Right kidney (tissue), 9 donors: ENCODE data around the gene RFX1.
"Not testable (repeated sequence)": the region's sequence is repeated elsewhere in the genome, so short reads cannot be mapped to it uniquely, and the experiment has no call there.

Experiments used
- DNase-seq: peaks from one replicate; pipeline ENCODE4 v3.0.0-alpha.2; 2016
- long read RNA-seq, 8 donors: transcript quantifications; one replicate each; lab custom pipeline, GENCODE V29; 2026

Gene RFX1
- long read RNA-seq, donor 1: 0 reads
- long read RNA-seq, donor 2, partial matches to known transcripts: 9 of 9 reads
- long read RNA-seq, donor 2, other reads (novel, unspliced or antisense): 0 of 9 reads
- long read RNA-seq, donor 3: 0 reads
- long read RNA-seq, donor 4, partial matches to known transcripts: 14 of 15 reads
- long read RNA-seq, donor 4, other reads (novel, unspliced or antisense): 0 of 15 reads
- long read RNA-seq, donor 5, partial matches to known transcripts: 0 of 2 reads
- long read RNA-seq, donor 5, other reads (novel, unspliced or antisense): 0 of 2 reads
- long read RNA-seq, donor 6, partial matches to known transcripts: 0 of 3 reads
- long read RNA-seq, donor 6, other reads (novel, unspliced or antisense): 0 of 3 reads
- long read RNA-seq, donor 7: 0 reads
- long read RNA-seq, donor 8, partial matches to known transcripts: 9 of 10 reads
- long read RNA-seq, donor 8, other reads (novel, unspliced or antisense): 0 of 10 reads

GRCh38 chr19:14006085-14006765 lies at the start of gene RFX1:
RFX1 (minus strand) TSS chr19:14006320; CDS start chr19:13993843, 12,477 bp downstream.
- no peak for DNase-seq

- DNase-seq: no peak
Measured at GRCh38 chr19:14055396-14055795, 49.3 kb upstream of the RFX1 start.

GRCh38 chr19:14054721-14055120 lies 48.6 kb upstream of the RFX1 start:
- no peak for DNase-seq

GRCh38 chr19:14054099-14054498 lies 48.0 kb upstream of the RFX1 start:
- no peak for DNase-seq

GRCh38 chr19:14053500-14053899 lies 47.4 kb upstream of the RFX1 start:
- DNase-seq: no peak

- no peak for DNase-seq
Measured at GRCh38 chr19:14053032-14053431, 46.9 kb upstream of the RFX1 start.

- DNase-seq: no peak
Measured at GRCh38 chr19:14052470-14052869, 46.4 kb upstream of the RFX1 start.

- DNase-seq: no peak
Measured at GRCh38 chr19:14051980-14052379, 45.9 kb upstream of the RFX1 start.

- not testable (repeated sequence) for DNase-seq
Measured at GRCh38 chr19:14050961-14051360, 44.8 kb upstream of the RFX1 start.

- no peak for DNase-seq
Measured at GRCh38 chr19:14050512-14050911, 44.4 kb upstream of the RFX1 start.

GRCh38 chr19:14048443-14049153 lies 42.5 kb upstream of the RFX1 start:
- DNase-seq: no peak

- not testable (repeated sequence) for DNase-seq
Measured at GRCh38 chr19:14047866-14048265, 41.7 kb upstream of the RFX1 start.

GRCh38 chr19:14042659-14043608 lies 36.8 kb upstream of the RFX1 start:
- DNase-seq: not testable (repeated sequence)

GRCh38 chr19:14039181-14039580 lies 33.1 kb upstream of the RFX1 start:
- DNase-seq: no peak

- no peak for DNase-seq
Measured at GRCh38 chr19:14035706-14036105, 29.6 kb upstream of the RFX1 start.

- not testable (repeated sequence) for DNase-seq
Measured at GRCh38 chr19:14035159-14035558, 29.0 kb upstream of the RFX1 start.

- no peak for DNase-seq
Measured at GRCh38 chr19:14033946-14034345, 27.8 kb upstream of the RFX1 start.

GRCh38 chr19:14031719-14032480 lies 25.8 kb upstream of the RFX1 start, which contains the start of gene IL27RA:
IL27RA (plus strand) TSS chr19:14031762; CDS start chr19:14031873, 111 bp downstream.
- peak; percentile 90 for DNase-seq

GRCh38 chr19:14030997-14031718 lies 25.0 kb upstream of the RFX1 start:
- DNase-seq: no peak

GRCh38 chr19:14028901-14029300 lies 22.8 kb upstream of the RFX1 start:
- DNase-seq: no peak
